Activated CD4-positive, alpha-beta T cell treated with anti-CD3 and anti-CD28 coated beads, Interleukin-2, amount 50 U/mL, for 48 hours (primary cell): ENCODE results near the gene SCAMP4.

ENCODE experiments used
- DNase-seq, 2 experiments: peaks; one replicate each; pipeline ENCODE4 v3.0.0-alpha.2; 2020

The SCAMP4 gene

GRCh38 chr19:1962674-1963073 lies 57.5 kb downstream of the SCAMP4 start:
- DNase-seq, result no peak

GRCh38 chr19:1967087-1967608 lies 61.9 kb downstream of the SCAMP4 start:
- DNase-seq, result peak; percentile 16

GRCh38 chr19:1968279-1969175 lies 63.3 kb downstream of the SCAMP4 start:
- DNase-seq, result no peak

- no peak for DNase-seq
Measured at GRCh38 chr19:1969176-1970002, 64.2 kb downstream of the SCAMP4 start.

GRCh38 chr19:1970003-1970805 lies 65.0 kb downstream of the SCAMP4 start:
- DNase-seq, result no peak

GRCh38 chr19:1970806-1971502 lies 65.8 kb downstream of the SCAMP4 start:
- no peak for DNase-seq

GRCh38 chr19:1974381-1975161 lies 69.4 kb downstream of the SCAMP4 start:
- DNase-seq, result no peak

GRCh38 chr19:1975162-1975480 lies 69.9 kb downstream of the SCAMP4 start:
- no peak for DNase-seq
